Hematopoietic multipotent progenitor cell treated with erythropoietin and hydrocortisone succinate and interleukin-3 and kit ligand, for 4 days (in vitro differentiated cells): ENCODE measurements around the gene SLC6A20.
A peak's percentile ranks its signal among the peaks of the same experiment; 100 is the strongest.

Experiments
- DNase-seq: peaks from one replicate; pipeline ENCODE4 v3.0.0-alpha.2; 2015

The SLC6A20 gene

GRCh38 chr3:45712434-45713110, 83.8 kb downstream of the SLC6A20 start:
- DNase-seq = no peak

- DNase-seq = peak; percentile 16
Measured at GRCh38 chr3:45711931-45712330, 84.4 kb downstream of the SLC6A20 start.

- no peak for DNase-seq
Measured at GRCh38 chr3:45705839-45706808, 90.2 kb downstream of the SLC6A20 start.
